GM10266 (cell line): ENCODE measurements around the gene SANBR.

Experiments
- DNase-seq: peaks from one replicate; pipeline ENCODE4 v3.0.0; 2012; ENCODE audit errors: extremely low spot score
- TF ChIP-seq, protein P1 (sequence below): IDR thresholded peaks from 2 replicates; pipeline ENCODE4 v1.5.1; 2012; ENCODE audit warnings: mild to moderate bottlenecking, low read depth; ENCODE audit not compliant: control insufficient read depth, insufficient read depth; ENCODE audit errors: missing control alignments

Gene SANBR

DNA sequence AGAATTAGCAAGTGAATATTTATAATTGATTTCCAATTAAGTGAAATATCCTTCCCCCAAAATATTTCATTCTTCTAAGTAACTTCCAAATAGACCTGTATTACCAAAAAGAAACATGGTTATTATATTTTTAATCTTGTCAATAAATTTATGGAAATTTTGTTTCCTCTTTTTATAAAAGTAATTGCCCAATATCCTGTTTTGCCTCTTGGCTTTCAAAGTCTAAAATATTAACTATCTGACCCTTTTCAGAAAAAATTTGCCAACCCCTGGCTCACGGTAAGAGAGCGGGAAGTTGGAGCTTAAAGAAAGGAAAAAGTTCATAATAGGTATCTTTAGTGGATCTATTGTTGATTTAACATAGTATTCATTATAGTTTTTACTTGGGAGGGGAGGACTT lies 20.4 kb upstream of the SANBR start:
- TF ChIP-seq, protein P1, sequence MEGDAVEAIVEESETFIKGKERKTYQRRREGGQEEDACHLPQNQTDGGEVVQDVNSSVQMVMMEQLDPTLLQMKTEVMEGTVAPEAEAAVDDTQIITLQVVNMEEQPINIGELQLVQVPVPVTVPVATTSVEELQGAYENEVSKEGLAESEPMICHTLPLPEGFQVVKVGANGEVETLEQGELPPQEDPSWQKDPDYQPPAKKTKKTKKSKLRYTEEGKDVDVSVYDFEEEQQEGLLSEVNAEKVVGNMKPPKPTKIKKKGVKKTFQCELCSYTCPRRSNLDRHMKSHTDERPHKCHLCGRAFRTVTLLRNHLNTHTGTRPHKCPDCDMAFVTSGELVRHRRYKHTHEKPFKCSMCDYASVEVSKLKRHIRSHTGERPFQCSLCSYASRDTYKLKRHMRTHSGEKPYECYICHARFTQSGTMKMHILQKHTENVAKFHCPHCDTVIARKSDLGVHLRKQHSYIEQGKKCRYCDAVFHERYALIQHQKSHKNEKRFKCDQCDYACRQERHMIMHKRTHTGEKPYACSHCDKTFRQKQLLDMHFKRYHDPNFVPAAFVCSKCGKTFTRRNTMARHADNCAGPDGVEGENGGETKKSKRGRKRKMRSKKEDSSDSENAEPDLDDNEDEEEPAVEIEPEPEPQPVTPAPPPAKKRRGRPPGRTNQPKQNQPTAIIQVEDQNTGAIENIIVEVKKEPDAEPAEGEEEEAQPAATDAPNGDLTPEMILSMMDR, result no peak
- DNase-seq, result no peak

DNA sequence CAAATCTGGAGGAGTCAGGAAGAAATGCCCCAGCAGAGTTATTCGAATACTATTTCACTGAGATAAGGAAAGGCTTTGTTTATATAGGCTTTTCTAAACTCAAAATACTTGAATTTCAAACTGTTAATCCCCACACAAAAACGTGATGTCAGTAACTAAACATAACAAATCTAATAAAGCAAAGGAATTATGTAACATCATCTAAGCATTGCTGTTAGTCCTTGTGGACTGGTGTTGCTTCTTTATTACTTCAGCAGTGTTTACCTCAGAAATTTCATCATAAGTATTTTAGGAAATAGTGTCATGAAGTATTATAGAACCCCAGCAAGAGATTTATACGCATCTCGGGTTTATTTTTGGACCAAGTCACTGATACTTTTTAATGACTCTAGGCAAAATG lies 19.7 kb upstream of the SANBR start:
- DNase-seq, result no peak
- TF ChIP-seq, protein P1, result no peak

DNA sequence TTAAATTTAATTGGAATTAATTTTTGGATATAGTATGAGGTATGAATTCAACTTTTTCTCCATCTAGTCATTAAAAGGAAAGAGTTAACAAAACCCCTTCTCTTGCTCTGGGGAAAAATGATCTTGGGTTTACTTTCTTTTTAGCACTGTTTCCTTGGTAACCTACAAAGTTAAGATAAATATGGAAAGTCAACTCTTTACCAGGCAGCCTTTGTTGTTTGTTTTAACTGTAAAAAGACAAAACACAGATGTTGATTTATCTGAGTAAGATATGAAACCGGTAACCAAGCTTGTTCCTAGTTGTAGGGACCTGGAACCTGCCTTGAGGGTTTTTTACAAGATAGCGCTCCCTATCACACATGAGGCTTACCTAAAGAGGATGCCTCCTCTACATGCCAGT lies 10.1 kb upstream of the SANBR start:
- TF ChIP-seq, protein P1, result no peak
- DNase-seq, result no peak

DNA sequence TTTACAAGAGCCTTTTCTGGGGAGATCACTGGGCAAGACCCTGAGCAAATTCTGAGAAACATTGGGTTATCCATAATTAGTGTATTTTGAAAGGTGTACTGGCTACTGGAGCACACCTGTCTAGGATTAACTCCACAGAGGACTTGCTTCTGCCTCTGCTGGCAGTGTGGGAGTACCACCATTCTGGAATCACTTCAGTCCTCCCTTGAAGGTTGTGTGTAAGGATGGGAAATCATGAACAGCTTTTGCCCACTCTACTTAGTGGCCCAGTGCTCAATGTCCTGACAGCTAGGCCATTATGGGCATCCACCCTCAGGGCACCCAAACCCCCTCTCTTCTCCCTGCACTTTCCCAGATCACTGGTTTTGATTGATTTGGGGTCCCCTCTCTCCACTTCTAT lies 8.1 kb upstream of the SANBR start:
- TF ChIP-seq, protein P1, result no peak
- no peak for DNase-seq

DNA sequence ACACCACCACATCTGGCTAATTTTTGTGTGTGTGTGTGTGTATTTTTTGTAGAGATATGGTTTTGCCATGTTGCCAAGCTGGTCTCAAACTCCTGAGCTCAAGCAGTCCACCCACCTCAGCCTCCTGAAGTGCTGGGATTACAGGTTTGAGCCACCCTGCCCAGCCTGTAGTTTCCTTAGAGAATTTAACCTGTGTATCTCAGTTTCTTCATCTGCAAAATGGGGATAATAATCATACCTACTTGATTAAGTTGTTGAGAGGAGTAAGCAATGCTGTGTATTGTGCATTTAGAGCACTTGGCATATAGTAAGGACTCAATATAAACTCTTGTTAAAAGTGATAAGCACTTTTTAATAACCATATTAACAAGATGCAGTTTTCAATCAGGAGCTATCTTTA lies 6.3 kb upstream of the SANBR start:
- DNase-seq, result no peak
- TF ChIP-seq, protein P1, result no peak

DNA sequence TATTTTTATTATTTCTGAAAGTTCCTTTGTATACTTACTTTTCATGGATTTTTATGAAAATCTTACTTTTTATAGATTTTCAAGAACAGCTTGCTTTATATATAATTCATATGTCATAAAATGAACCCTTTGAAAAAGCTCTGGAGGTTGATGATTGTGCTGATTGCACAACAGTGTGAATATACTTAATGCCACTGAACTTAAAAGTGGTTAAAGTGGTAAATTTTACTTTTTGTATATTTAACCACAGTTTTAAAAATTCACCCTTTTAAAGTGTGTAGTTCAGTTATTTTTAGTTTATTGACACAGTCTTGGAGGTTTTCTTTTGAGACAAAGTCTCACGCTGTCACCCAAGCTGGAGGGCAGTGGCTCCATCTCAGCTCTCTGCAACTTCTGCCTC lies 8.4 kb downstream of the SANBR start:
- TF ChIP-seq, protein P1, result no peak
- no peak for DNase-seq

DNA sequence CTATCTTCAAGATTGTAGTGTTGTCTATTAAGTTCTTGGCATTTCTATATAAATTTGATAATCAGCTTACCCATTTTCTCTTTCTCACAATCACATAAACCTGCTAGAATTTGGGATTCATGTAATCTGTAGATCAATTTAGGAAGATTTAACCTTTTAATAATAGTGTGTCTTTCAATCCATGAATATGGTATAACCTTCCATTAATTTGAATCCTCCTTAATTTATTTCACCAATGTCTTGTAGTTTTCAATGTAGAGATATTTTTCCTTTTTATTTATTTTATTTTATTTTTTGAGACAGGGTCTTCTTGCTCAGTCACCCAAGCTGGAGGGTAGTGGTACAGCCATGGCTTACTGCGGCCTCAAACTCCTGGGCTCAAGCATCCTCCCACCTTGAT lies 20.2 kb downstream of the SANBR start:
- TF ChIP-seq, protein P1, result no peak
- no peak for DNase-seq
